Measurements from ENCODE around the gene GDPD1. TPM values are rescaled to one million over a fixed set of nuclear protein-coding genes. Genes with fewer than 3 reads are reported as not detected.

The GDPD1 gene
- 0.18 TPM in 1 of 2 replicates, not detected in the other for total RNA-seq

DNA sequence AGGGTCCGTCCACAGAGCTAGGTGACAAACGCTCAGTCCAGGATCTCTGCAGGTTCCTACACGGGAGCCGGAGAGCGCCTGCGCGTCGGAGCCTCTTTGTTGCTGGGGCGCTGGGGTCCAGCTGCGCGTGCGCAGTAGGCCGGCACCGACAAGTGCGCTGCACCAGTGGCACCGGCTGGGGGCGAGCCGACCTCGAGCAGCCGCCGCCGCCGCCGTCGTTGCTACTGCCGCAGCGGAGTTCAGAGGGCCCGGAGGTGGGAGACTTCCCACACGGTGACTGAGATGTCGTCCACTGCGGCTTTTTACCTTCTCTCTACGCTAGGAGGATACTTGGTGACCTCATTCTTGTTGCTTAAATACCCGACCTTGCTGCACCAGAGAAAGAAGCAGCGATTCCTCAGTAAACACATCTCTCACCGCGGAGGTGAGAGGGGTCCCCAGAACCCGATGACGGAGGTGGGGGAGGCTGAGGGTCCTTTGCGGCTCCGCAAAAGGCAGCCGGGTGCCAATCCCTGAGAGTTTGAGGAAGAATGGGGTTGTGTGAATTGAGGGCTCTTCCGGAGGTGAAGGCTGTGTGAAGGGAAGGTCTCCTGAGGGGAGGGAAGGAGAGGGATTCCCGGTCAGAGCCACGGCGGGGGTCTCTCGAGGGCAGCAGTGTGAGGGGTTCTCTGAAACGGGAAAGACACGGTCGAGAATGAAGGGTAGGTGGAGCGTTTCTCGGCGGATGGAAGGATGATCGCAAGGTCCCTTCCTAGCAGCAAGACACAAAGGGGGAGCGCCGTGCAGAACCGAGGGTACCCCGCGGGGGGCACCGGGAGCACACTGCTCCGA, at the start of gene GDPD1:
Gene GDPD1, plus strand, starts transcription at position 184 of the 831 bp plus-strand sequence. Its CDS starts 99 bp downstream, at position 283.

Other genes starting within 250 kb of the GDPD1 start
- 26.0 and 37.7 TPM in 2 replicates for gene TRIM37, start 113.6 kb upstream of the GDPD1 start, total RNA-seq
- 22.0 and 37.4 TPM in 2 replicates for gene SKA2, start 65.3 kb upstream of the GDPD1 start, total RNA-seq
- 5.1 and 11.3 TPM in 2 replicates for gene PRR11, start 64.8 kb upstream of the GDPD1 start, total RNA-seq
- gene SMG8, start 10.5 kb upstream of the GDPD1 start, total RNA-seq, result 12.2 and 13.2 TPM in 2 replicates
- 3.1 and 10.2 TPM in 2 replicates for gene YPEL2, start 111.1 kb downstream of the GDPD1 start, total RNA-seq